ENCODE results near the gene DUSP8.

DUSP8 gene

DNA sequence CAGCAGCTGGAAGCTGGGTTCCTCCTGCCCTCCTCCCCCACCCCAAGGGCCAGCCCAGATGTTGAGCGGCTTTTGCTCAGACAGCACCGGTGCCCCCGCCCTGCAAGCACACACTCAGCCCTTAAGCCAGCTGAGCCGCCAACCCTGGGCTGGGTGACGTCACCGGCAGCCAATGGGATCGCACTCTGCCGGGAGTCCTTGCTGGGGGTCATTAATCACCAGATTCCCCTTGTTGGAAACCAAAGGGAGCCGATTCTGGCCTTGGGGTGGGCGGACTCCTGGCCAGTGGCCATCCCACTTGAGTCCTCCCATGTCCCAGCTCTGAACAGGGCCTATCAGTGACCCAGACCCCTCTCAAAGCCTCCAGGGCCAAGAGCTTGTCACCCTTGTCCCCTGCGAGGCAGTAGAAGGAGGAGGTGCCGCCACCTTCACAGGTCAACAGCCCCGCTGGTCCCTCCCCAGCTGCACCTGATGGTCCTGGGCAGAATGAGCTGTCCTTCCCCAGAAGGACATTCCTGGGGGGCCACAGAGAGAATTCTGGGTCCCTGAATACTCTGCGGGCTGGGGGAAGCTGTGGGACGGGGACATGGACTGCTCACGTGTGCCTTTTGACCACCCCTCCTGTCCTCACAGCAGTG, 7.4 kb downstream of the DUSP8 start:
- DNase-seq: no peak

DNA sequence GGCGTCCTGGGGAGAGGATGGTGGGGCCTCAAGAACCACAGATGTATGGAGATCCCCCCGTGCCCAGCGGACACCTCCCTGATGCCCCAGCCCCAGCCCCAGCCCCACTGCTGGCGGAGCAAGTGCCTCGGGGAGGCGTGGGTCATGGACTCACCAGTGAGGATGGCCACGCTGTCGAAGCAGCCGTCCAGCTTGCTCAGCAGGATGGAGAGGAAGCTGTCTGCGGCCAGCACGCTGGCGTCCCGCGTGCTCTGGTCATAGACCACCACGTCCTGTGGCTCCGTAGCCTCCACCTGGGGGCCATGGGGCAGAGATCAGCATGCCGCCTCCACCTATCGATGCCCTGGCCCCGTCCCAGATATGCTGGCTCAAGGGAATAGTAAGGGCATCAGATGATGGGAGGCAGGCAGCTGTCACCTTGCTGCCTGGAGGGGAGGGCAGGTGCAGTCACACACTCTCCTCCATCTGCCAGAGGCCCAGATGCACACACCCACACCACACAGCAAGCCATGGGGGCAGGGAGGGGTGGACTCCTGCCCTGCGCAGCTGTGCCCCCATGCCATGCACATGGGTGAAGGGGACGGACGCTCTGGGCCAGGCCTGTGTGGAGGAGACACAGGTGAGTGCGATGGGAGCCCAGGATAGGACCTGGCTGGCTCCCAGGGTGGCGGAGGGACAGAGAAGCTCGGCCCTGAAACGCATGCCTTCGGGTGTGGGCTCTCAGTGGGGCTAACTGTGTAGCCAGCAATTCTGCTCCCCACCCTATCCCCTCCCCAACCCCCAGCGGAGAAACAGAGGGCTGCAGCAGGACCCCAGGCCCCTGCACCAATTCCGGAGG, 8.2 kb downstream of the DUSP8 start:
- DNase-seq: no peak

DNA sequence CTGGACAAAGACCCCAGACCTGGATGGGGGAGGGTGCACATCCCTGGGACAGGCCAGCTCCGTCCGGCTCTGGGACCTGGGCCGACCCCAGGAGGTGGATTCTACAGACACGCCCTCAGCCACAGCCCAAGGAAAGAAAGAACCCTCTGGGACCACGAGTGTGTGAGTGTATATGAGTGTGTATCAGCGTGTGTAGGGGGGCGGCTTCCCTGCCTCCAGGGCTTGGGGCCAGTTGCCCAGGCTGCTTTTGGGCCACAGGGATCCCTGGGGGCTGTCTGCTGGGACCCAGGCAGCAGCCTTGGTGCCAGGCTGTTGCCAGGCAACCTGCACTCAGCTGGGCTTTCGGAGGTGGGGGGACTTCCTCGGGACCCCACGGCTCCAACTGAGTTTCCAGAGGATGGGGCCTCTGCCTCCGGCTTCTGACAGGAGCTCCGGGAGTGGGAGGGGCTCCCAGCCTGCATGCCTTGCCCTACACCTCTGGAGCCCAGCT, 8.9 kb downstream of the DUSP8 start:
- DNase-seq: no peak

DNA sequence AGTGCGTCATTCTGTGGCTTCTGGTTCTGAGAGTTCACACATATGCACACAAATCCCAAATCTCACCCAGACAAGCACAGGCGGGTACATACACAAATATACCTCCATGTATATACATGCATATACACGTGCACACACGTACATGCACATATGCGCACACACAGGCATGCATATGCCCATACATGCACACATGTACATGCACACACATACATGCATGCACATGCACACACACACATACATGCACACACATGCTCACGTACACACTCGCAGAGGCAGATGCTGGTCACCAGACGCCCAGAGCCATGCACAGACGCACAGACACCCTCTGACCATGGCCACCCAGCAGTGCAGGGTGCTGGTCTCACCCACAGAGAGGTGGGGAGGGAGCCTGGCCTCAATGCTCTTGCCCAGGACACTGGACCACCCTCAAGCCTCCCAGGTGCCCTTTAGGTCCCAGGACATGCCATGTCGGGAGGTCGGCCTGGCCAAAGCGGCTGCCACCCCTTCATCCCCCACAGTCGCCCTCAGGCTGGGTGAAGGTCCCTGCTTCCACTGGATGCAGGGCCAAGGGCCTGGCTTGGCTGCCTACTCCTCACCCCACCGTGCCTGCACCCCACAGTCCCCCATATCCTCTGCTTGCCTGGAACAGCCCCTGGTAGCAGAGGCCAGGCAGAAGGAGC, 9.5 kb downstream of the DUSP8 start:
- DNase-seq: no peak

DNA sequence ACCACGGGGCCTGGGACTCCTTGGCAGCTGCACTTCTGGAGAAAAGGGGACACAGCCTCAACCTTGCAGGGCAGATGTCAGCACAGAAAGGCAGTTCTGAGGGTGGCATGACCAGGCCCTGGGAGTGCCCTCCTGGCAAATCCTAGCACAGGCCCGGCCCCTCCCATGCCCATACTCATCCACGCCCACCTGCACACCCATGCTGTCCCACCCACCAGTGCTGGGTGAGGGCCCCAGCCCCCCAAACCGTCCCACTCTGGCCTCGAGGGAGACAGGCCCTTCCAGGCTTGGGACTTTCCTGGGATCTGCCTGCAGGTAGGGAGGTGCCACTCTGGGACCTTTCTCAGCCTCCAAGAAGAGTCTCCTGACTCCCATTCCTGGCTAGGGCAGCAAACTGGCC, 10.1 kb downstream of the DUSP8 start:
- no peak for DNase-seq

DNA sequence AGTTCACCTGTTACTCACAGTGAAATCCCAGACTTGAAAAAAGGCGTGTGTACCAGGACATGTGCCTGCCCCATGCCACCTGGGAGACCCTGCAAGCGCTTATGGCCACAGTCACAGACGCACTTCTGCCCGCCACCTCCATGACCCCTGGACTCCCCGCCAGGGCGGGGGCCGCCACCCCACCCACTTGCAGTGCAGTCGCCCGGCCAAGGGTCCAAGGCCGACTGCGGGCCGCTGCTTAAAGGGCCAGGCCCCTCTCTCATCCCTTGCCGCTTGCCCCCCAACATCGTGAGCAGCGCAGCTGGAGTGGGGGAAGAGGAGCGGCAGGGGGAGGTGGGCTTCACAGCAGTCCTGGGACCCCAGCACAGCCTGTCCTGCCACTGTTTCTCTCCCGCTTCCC, 10.8 kb downstream of the DUSP8 start:
- DNase-seq: no peak

DNA sequence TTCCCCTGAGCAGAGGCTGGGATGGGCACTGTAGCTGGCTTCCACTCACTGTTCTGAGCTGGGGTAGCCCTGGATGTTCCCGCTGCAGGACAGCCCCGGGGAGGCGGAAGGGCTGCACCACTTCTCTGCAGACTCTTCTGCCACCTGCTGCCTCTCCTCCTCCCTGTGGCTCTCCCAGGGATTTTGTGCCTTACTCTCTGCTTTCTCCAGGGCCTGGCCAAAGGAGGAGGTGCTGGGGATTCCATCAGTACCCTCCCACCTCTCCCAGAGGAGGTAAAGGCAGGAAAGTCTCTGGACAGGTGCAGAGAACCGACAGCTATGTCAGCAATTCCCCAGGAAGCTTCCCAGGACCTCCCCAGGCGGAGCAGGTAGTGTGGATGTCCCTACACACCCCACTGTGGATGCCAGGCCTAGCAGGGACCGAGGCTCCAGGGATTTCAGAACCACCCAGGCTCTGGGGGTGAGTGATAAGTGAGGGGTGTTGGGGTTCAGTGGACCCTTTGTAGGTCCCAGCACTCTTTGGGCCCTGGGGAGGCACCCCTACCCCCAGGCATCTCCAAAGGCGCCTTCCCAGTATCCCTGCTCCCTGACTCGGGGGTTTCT, 11.3 kb downstream of the DUSP8 start:
- DNase-seq: no peak

DNA sequence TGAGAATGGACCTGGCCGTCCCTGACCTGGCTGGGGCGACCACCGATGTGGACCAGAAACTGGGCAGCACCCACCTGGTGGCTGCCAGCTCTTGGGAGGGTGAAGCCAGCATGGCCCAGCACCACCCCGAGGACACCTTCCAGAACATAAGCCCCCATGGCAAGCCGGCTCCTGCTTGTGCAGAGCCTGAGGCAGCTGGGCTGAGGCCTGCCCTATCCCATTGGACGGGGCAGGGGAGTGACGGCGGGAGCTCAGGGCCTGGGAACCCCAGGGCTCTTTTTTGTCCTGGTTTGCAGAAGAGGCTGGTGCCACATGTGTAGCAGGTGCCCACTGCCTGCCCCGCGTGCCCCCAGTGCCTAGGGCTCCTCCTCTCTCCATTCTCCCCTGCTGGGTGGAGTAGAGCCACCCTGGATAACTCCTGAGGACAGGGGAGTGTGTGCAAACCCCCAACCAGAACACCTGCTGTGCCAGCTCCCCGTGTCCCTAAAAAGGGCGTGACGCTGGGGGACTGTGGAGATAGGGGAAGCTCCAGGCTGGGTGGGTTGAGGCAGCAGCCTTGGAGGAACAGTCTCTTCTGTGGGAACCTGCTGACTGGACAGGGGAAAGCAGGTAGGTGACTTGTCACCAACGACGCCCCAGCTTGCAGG, 11.9 kb downstream of the DUSP8 start:
- DNase-seq: no peak

DNA sequence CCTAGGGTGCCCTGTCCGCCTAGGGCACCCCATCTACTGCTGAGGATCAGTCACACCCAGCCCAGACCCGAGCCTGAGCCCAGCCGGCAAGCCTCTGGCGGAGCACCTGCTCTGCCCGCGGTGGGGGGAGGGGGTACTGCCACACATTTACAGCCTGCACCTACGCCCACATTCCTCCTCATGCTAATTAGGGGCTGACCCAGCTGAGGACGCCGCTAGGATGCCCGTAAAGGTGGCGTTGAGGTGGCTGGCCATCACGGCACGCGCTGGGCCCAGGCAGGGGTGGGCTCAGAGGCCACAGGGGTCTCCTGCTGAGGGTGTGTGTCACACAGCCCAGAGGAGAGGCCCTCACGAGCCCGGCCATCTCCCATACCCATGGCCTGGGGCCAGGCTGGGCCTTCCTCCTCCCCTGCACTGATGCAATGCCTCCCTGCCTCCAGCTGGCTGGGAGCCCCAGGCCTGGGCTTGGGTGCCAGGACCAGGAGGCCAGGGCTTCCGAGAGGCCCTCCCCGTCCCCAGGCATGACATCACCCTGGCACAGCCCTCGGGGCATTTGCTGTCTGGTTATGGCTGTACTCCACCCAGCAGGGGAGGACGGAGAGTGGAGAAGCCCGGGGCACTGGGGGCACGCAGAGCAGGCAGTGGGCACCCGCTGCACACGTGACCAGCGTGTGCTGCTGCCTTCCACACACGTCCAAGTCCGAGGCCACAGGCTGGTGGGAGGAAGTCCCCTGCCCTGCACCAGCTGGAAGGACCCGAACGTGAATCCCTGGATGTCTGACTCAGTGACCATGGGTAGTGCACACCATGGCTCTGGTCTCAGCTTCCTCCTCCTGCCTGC, 12.7 kb downstream of the DUSP8 start:
- no peak for DNase-seq

DNA sequence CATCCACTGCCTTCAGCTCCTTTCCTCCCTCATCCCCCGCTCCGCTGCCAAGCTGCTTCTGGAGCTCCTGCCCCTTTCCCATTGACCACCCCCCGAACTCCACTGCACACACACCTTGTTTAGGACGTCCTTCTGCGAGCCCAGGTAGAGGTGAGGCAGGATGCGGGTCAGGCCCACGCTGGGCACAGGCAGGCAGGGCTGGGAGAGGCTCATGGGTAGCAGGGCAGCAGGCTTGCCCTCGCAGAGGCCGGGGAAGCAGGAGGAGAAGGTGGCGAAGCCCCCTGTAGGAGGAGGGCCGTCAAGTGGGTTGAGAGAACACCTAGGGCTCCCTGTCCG, 13.3 kb downstream of the DUSP8 start:
- DNase-seq: no peak

DNA sequence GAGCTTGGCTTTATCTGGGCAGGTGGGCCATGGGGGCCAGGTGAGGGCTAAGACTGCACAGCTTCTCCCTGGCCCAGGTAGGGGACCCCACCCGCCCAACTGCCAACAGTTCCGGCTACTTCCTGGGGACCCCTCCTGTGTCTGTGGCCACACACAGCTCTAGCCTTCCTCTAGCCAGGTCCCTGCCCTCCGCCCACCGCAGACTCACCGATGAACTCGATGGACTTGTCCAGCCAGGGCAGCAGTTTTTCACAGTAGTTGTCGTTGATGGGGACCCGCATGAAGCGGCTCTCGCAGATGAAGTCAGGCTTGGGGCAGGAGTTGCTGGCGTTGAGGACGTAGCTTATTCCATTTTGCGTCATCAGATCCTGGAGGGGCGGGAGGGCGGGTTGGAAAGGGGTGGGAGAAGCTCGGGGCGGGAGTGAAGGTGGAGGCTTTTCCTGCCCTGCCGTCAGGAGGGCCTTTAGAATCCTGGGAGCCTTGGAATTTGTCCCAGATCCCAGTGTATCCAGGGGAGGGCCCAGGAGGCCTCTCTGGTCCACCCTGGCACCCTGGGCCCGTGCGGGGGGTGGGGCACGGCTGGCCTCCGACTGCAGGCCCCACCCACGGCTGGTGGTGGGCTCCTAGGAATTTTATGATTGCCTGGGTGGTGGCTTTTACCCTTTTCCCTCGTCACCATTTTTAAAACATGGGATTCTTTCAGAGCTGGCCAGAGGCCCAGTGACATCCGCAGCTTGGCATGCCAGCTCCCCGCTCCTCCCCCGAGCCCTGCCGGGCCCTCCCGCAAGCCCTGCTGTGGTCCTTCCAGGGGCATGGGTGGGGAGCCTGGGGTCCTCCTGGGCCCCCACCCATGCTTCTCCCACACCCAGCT, 13.9 kb downstream of the DUSP8 start:
- no peak for DNase-seq

DNA sequence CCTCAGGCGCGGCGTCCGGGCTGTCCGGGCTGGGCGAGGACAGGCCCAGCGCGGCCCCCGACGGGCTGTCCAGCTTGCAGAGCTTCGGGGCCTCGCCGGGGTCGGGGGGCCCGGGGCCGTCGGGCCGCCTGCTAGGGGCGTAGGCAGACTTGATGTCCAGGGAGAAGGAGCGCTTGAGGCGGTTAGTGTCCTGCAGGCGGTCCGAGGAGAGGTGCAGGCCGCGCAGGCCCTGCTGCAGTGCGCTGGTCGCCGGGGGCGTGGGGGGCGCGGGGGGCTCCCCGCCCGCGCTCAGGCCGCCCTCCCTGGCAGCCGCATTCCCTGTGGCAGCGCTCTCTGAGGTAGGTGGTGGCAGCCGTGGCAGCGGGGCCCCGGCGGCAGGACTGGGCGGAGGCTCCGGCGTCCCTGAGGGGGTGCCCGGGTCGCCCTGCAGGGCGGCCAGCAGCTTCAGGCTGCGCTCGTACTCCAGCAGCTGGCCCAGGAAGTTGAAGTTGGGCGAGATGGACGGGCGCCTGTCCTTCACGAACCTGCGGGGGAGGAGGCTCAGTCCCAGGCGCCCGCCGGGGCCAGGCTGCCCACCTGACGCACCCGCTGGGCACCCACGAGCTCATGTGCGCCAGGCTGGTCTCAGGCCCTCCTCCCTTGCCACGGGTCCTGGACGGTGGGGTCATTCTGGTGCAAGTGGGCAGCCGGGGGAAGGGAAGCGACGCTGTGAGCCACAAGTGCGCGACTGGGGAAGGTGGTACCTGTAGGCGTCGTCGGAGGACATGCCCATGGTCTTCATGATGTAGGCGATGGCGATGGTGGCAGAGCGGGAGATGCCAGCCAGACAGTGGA, 14.8 kb downstream of the DUSP8 start:
- no peak for DNase-seq

DNA sequence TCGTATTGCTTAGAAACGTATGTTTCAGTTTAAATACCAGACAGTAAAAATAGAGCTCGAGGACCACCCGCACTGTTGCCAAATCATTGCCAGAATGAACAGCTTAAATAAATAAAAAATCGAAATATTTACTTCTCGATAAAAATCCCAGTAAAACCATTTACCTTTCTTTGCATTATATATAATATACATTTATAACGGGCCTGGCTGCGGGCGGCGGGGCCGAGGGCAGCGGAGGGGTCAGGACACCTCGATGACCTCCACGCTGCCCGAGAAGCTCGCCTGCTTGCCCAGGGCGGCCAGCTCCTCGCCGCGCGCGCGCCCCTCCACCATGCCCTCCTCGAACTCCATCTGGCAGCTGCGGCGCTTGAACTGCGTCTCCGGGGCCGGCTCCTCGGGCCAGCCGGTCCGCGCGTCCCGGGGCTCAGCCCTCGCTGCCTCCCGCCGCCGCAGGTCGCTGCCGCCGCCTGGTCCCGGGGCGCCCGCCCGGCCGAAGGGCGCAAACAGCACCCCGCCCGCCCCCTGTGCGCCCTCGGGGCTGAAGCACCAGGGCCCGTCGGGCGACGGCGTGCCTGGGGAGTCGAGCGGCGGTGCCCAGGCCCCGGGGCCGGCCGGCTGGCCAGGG, 15.7 kb downstream of the DUSP8 start:
- DNase-seq: no peak

DNA sequence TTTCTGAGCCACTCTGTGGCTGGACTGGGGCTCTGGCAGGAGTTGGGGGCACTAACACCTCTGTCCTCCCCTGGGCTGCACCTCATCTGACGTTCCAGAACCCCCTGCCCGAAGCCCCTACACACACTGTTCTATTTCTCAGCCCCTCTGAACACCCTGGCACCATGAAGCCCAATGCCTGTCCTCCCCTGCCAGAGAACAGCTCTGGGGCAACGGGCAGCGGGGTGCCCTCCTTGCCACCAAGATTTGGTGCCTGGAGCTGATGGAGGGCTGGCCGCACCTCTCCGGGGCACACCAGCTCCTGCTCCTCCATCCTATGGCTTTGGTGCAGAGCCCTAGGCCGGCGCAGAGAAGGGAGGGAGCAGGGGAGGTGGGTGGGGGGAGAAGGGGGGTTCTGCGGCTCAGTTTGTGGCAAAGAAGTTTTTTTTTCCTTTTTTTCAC, 16.3 kb downstream of the DUSP8 start:
- DNase-seq: no peak

DNA sequence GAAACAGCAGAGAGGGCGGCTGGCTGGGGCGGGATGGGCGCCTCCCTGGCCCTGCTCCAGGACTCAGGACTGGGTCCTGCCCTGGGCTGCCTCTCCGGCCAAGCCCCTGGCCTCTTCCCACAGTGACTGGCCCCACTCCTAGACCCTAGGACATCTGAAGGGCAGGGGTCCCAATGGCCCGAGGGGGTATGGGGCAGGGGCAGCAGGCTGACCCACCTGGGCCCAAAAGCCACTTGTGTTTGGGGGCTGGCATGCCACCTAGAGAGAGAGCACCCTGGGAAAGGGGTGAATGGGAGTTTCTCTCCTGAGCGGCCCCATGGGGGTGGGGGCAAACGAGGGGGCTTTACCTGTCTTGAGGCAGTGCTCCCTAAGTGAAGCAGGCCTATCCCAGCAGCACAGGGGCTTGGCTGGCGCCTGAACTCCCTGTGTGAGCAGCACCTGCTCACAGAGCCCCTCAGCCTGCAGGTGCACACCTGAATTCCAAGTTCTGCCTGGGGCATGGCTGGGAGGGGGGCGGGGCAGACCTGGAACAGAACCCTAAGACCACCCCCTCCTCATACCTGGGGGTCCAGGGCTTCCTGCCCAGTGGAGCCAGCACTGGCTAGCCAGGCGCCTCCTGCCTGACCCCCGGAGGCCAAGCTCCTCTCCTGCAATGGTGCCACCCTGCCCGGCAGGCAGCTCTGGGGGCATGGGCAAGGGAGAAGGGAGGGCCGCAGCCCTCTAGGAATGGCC, 16.9 kb downstream of the DUSP8 start:
- no peak for DNase-seq

DNA sequence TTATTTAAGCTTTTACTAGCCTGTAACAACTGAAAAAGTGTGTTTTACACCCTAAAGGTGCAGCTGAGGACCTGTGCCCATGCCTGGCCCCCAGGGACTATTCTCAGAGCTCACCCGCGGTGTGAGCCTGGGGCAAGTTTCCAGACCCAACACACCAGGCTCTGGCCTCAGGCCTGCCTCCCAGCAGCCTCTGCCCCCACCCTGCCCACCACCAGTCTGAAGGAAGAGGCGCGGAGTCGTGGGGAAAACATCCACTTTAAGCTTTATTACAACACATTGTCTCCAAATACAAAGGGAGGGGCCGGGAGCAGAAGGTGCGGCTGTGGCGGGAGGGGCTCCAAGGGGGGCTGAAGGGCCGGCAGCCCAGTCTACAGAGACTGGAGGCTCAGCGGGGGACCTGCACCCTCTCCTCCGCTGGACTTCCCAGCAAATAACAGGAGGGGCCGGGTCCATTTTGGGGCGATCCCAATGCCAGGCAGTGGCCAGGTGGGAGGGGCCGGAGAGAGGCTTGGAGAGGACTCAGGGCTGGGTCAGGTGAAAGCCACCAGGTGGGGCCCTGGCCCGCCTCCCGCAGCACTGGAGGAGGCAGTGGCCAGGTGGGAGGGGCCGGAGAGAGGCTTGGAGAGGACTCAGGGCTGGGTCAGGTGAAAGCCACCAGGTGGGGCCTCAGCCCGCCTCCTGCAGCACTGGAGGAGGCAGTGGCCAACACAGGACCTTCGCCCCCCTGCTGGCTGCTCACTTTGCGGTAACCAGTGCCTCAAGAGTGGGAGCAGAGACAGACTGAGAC, 18.1 kb downstream of the DUSP8 start:
- DNase-seq: no peak

DNA sequence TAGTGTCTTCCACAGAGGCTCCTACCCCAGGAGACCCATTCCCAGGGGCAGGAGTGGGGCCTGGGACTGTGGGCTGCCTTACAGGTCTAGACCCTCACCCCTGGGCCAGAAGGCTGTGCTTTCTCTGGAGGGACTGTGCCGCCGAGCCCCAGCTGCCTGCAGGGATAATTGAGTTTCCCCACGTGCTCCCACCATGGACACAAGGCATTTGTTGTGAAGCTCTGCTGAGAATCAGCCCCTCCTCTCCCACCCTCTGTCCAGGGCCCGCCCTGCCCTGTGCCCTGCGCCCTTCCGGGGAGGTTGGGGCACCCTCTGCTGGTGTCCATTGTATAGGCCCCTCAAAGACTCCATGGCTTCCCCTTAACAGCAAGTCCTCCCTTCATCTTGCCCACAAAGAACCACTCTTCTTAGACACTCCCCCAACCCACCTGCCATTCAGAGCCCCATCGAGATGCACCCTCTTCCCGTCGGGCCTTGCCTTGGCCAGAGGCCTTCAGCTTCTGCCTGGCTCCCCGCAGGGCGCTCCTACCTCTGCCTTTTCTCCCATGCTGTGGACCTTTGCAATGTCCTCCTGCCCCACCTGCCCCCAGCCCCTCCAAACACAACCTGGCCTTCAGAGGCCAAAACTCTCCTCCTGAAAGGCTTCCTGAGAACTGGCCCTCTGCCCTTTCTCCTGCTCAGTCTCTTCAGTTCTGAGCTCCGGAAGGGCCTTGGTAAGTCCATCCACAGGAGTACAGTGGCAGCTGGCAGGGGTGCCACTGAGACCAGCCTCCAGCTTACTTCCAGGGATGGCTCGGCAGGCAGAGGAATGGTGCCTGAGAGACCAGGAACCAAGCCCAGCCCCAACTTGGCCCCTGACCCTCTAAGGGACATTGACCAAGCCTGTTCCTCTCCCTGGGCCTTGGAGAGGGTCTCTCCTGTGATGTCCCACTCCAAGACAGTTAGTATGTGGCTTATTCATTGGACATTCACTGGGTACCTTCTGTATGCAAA, 22.4 kb downstream of the DUSP8 start:
- no peak for DNase-seq
